ENCODE results near the gene SDE2.

- TF ChIP-seq CTCF (IDR thresholded peaks at IDR 0.05) (no peak), TCF7L2 (IDR thresholded peaks at IDR 0.05; ENCODE audit: low read depth, low read length) (no peak), POLR2AphosphoS5 (IDR thresholded peaks at IDR 0.05; ENCODE audit: low read depth, low read length) (no peak), SIN3A (IDR thresholded peaks at IDR 0.05; ENCODE audit: borderline replicate concordance, insufficient read depth, low read depth, low read length) (no peak)
These were observed 1.9 kb upstream of the SDE2 start for GRCh38 chr1:226001088-226001487.
